NCI-H524 treated with DMSO at 0.1 percent for 48 hours (cell line): ENCODE results near the gene VMAC.
"Not testable (repeated sequence)": the region's sequence is repeated elsewhere in the genome, so short reads cannot be mapped to it uniquely, and the experiment has no call there.

Experiments used
- DNase-seq: peaks from one replicate; lab custom pipeline; 2025; lab: John Stamatoyannopoulos, UW

Gene VMAC

GRCh38 chr19:5904352-5905113 is at the start of gene VMAC:
Gene VMAC (plus strand): TSS chr19:5904872. CDS start chr19:5904891, 19 bp downstream.
- peak; percentile 100 for DNase-seq

- DNase-seq = not testable (repeated sequence)
Observed at GRCh38 chr19:5855151-5855550, 49.5 kb upstream of the VMAC start.

- DNase-seq = no peak
Observed at GRCh38 chr19:5857203-5858081, 47.2 kb upstream of the VMAC start.

- no peak for DNase-seq
Observed at GRCh38 chr19:5863030-5863665, 41.5 kb upstream of the VMAC start.

GRCh38 chr19:5864013-5864720 is 40.5 kb upstream of the VMAC start:
- no peak for DNase-seq

GRCh38 chr19:5864725-5865486 is 39.8 kb upstream of the VMAC start:
- DNase-seq = no peak

GRCh38 chr19:5865772-5866171 is 38.9 kb upstream of the VMAC start:
- DNase-seq = no peak

GRCh38 chr19:5867201-5868136 is 37.2 kb upstream of the VMAC start:
- DNase-seq = no peak

- no peak for DNase-seq
Observed at GRCh38 chr19:5870986-5871394, 33.7 kb upstream of the VMAC start.

- DNase-seq = no peak
Observed at GRCh38 chr19:5873617-5874199, 31.0 kb upstream of the VMAC start.

GRCh38 chr19:5874496-5874895 is 30.2 kb upstream of the VMAC start:
- DNase-seq = not testable (repeated sequence)

- DNase-seq = no peak
Observed at GRCh38 chr19:5877427-5877826, 27.2 kb upstream of the VMAC start.

- no peak for DNase-seq
Observed at GRCh38 chr19:5877882-5878281, 26.8 kb upstream of the VMAC start.

GRCh38 chr19:5880196-5880595 is 24.5 kb upstream of the VMAC start:
- no peak for DNase-seq

GRCh38 chr19:5880604-5881078 is 24.0 kb upstream of the VMAC start:
- DNase-seq = no peak

GRCh38 chr19:5881543-5882299 is 23.0 kb upstream of the VMAC start:
- DNase-seq = peak; percentile 29

GRCh38 chr19:5882421-5882968 is 22.2 kb upstream of the VMAC start:
- no peak for DNase-seq

GRCh38 chr19:5883157-5883873 is 21.4 kb upstream of the VMAC start:
- DNase-seq = not testable (repeated sequence)
